Gastroesophageal sphincter (tissue), 3 donors: ENCODE measurements around the gene CCZ1.

Source experiments
- POLR2A ChIP-seq, 2 donors: fragments of 450-650 bp; IDR thresholded peaks; one replicate each; pipeline ENCODE4 v1.6.1; 2017; ENCODE audit warnings: antibody characterized with exemption in 2 of 2, mild to moderate bottlenecking in 2 of 2, moderate library complexity in 1 of 2
- POLR2AphosphoS5 ChIP-seq: sonication (generic); formaldehyde crosslinking; IDR thresholded peaks from one replicate; pipeline ENCODE4 v1.6.1; 2017; ENCODE audit warnings: antibody characterized with exemption
- TF ChIP-seq, protein P1 (sequence below), 4 experiments: fragments of 200-600 bp in 2 of 4; fragments of 450-650 bp in 2 of 4; sonication (generic) in 1 of 4; IDR thresholded peaks; one replicate each; pipeline ENCODE4 v1.5.1; 2017 to 2019; ENCODE audit warnings: antibody characterized with exemption in 4 of 4, mild to moderate bottlenecking in 2 of 4, moderate library complexity in 2 of 4

DNA sequence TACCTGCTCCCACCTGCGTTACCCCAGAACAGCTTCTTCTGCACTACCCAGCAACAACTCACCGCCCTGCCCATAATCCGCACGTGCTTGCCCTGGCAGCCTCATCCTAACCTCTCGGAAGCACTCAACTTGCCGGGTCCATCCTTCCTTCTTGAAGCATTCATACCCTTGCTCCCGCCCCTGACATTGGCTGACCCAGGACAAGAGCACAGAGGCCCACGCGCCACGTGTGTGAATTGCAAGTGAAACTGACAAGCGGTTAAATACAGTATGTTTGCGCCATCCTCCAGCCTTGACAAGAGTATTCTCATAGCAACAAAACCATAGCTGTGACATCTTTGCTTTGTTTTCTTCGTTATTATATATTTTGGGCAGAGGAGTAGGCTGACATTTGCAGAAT is 28.8 kb upstream of the CCZ1 start:
- TF ChIP-seq, protein P1, sequence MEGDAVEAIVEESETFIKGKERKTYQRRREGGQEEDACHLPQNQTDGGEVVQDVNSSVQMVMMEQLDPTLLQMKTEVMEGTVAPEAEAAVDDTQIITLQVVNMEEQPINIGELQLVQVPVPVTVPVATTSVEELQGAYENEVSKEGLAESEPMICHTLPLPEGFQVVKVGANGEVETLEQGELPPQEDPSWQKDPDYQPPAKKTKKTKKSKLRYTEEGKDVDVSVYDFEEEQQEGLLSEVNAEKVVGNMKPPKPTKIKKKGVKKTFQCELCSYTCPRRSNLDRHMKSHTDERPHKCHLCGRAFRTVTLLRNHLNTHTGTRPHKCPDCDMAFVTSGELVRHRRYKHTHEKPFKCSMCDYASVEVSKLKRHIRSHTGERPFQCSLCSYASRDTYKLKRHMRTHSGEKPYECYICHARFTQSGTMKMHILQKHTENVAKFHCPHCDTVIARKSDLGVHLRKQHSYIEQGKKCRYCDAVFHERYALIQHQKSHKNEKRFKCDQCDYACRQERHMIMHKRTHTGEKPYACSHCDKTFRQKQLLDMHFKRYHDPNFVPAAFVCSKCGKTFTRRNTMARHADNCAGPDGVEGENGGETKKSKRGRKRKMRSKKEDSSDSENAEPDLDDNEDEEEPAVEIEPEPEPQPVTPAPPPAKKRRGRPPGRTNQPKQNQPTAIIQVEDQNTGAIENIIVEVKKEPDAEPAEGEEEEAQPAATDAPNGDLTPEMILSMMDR (IDR thresholded peaks at IDR 0.05), result no peak
- TF ChIP-seq POLR2A (IDR thresholded peaks at IDR 0.05) (no peak), POLR2AphosphoS5 (no peak)
